ENCODE results near the gene NUP210. TPM values are rescaled to one million over a fixed set of nuclear protein-coding genes. Genes with fewer than 3 reads are reported as not detected.

The NUP210 gene
- total RNA-seq, 1 experiment from 2014 or later, result 8.4 TPM

- no peak for DNase-seq (ENCODE audit: unreplicated experiment)
- no TSS peak for BruUV-seq (replicated peaks)
- Mint-ChIP-seq H3K4me1 (ENCODE audit: insufficient read depth, unreplicated experiment) (no peaks in the 10 kb centered on the region), H3K36me3 (ENCODE audit: insufficient read depth, unreplicated experiment) (no peaks in the 10 kb centered on the region), H3K9me3 (ENCODE audit: unreplicated experiment) (no peaks in the 10 kb centered on the region), H3K27me3 (ENCODE audit: insufficient read depth, unreplicated experiment) (no peaks in the 10 kb centered on the region), H3K4me3 (ENCODE audit: unreplicated experiment) (no peak overlapping the region), H3K27ac (ENCODE audit: low read depth, unreplicated experiment) (no peak overlapping the region)
- no peak for TF ChIP-seq CTCF (IDR thresholded peaks at IDR 0.05; ENCODE audit: unreplicated experiment)
- ChIA-PET POLR2A (interaction anchor here (0.7 kb wide), 1 partner anchor 15 kb away, joined by 3 read pairs; no protein-coding TSS in a partner anchor), CTCF (no interaction called here)
- intact Hi-C loops (cut with micrococcal nuclease), result no loop called here
Observed at GRCh38 chr3:13322324-13322723, 97.8 kb downstream of the NUP210 start.

- H3K9me3 Mint-ChIP-seq (ENCODE audit: unreplicated experiment), result no peaks in the 10 kb centered on the region
- CTCF ChIA-PET, result no interaction called here
- H3K27ac Mint-ChIP-seq (ENCODE audit: low read depth, unreplicated experiment), result no peak overlapping the region
- no peaks in the 10 kb centered on the region for H3K4me1 Mint-ChIP-seq (ENCODE audit: insufficient read depth, unreplicated experiment)
- no peaks in the 10 kb centered on the region for H3K27me3 Mint-ChIP-seq (ENCODE audit: insufficient read depth, unreplicated experiment)
- H3K36me3 Mint-ChIP-seq (ENCODE audit: insufficient read depth, unreplicated experiment), result peaks cover 5% of the 10 kb centered on the region
- BruUV-seq (replicated peaks), result no TSS peak
- TF ChIP-seq CTCF (IDR thresholded peaks at IDR 0.05; ENCODE audit: unreplicated experiment), result no peak
- no peak for DNase-seq (ENCODE audit: unreplicated experiment)
- POLR2A ChIA-PET, result no interaction called here
- no peak overlapping the region for H3K4me3 Mint-ChIP-seq (ENCODE audit: unreplicated experiment)
- intact Hi-C loops (cut with micrococcal nuclease), result no loop called here
Observed at GRCh38 chr3:13319564-13320220, 100.4 kb downstream of the NUP210 start.

- ChIA-PET CTCF (interaction anchor here (0.6 kb wide), 1 partner anchor 360 kb away, joined by 3 read pairs; no protein-coding TSS in a partner anchor), POLR2A (no interaction called here)
- Mint-ChIP-seq H3K4me3 (ENCODE audit: unreplicated experiment) (no peak overlapping the region), H3K4me1 (ENCODE audit: insufficient read depth, unreplicated experiment) (no peaks in the 10 kb centered on the region), H3K9me3 (ENCODE audit: unreplicated experiment) (no peaks in the 10 kb centered on the region), H3K27ac (ENCODE audit: low read depth, unreplicated experiment) (no peak overlapping the region), H3K36me3 (ENCODE audit: insufficient read depth, unreplicated experiment) (peaks cover 5% of the 10 kb centered on the region), H3K27me3 (ENCODE audit: insufficient read depth, unreplicated experiment) (no peaks in the 10 kb centered on the region)
- BruUV-seq (replicated peaks), result no TSS peak
- TF ChIP-seq CTCF (IDR thresholded peaks at IDR 0.05; ENCODE audit: unreplicated experiment), result no peak
- intact Hi-C loops (cut with micrococcal nuclease), result no loop called here
- no peak for DNase-seq (ENCODE audit: unreplicated experiment)
Observed at GRCh38 chr3:13318626-13319470, 101.3 kb downstream of the NUP210 start.

GRCh38 chr3:13317596-13318320 is 102.4 kb downstream of the NUP210 start:
- BruUV-seq (replicated peaks), result no TSS peak
- H3K4me1 Mint-ChIP-seq (ENCODE audit: insufficient read depth, unreplicated experiment), result no peaks in the 10 kb centered on the region
- no peak for DNase-seq (ENCODE audit: unreplicated experiment)
- H3K4me3 Mint-ChIP-seq (ENCODE audit: unreplicated experiment), result no peak overlapping the region
- no peak overlapping the region for H3K27ac Mint-ChIP-seq (ENCODE audit: low read depth, unreplicated experiment)
- no peak for TF ChIP-seq CTCF (IDR thresholded peaks at IDR 0.05; ENCODE audit: unreplicated experiment)
- POLR2A ChIA-PET, result no interaction called here
- H3K27me3 Mint-ChIP-seq (ENCODE audit: insufficient read depth, unreplicated experiment), result no peaks in the 10 kb centered on the region
- CTCF ChIA-PET, result interaction anchor here (0.6 to 0.7 kb wide), 3 partner anchors 8 to 361 kb away, joined by 3 read pairs; no protein-coding TSS in a partner anchor
- peaks cover 5% of the 10 kb centered on the region for H3K36me3 Mint-ChIP-seq (ENCODE audit: insufficient read depth, unreplicated experiment)
- intact Hi-C loops (cut with micrococcal nuclease), result no loop called here
- H3K9me3 Mint-ChIP-seq (ENCODE audit: unreplicated experiment), result no peaks in the 10 kb centered on the region

Data from MCF 10A (cell line).